ENCODE data around the gene CRHR1. TPM values are rescaled to one million over a fixed set of nuclear protein-coding genes. Genes with fewer than 3 reads are reported as not detected.

The CRHR1 gene
- total RNA-seq, 5 donors from 2014 or later (not counting 1 experiment from before 2014, with no cell fraction given): not detected

DNA sequence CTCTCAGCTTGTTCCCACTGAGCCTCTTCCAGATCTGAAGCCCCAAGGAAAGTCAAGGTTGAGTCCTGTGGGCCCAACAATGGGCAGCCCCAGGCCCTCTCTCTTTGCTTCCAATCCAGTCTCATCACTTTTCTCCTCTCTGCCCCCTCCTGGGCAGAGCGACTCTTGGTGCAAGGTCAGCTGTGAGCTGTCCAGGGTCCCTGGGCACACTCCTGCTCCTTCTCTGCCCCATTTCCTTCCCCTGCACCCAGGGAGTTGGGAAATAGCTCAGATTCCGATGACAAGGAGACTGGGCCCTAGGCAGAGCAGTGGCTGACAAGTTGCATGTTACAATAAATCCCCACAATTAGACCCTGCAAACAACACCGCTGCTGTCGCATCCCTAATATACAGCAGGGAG is 16.1 kb upstream of the CRHR1 start:
- no peak overlapping the region for H3K4me3 Mint-ChIP-seq
- peaks cover 45% of the 10 kb centered on the region in 2 donors for H3K27me3 Mint-ChIP-seq
- CTCF ChIA-PET: no interaction called here
- no peak for ATAC-seq (replicated peaks in 1 of 4)
- WGBS (ENCODE audit: insufficient coverage): 48% methylated on average over 4 of the region's 4 CpGs
- Histone ChIP-seq H3K27ac (ENCODE audit: low read length) (no peak overlapping the region), H3K4me1 (ENCODE audit: control insufficient read depth in 1 of 2, extremely low read depth in 1 of 2, insufficient read depth in 2 of 2, low read length in 2 of 2) (no peaks in the 10 kb centered on the region), H3K36me3 (ENCODE audit: control insufficient read depth in 2 of 2, extremely low read depth in 1 of 2, insufficient read depth in 1 of 2, low read length in 1 of 2) (no peaks in the 10 kb centered on the region), H3K4me3 (ENCODE audit: control insufficient read depth in 1 of 2, extremely low read depth in 1 of 2, low read length in 1 of 2) (no peak overlapping the region), H3K27me3 (replicated peaks in 1 of 2; ENCODE audit: control insufficient read depth in 2 of 2, extremely low read depth in 1 of 2, insufficient read depth in 2 of 2, low read length in 1 of 2) (peaks cover 0 to 52% of the 10 kb centered on the region in 2 experiments), H3K9me3 (no peaks in the 10 kb centered on the region)
- POLR2A ChIA-PET: no interaction called here
- H3K27ac Mint-ChIP-seq: no peak overlapping the region
- no peak for DNase-seq
- H3K9me3 Mint-ChIP-seq: no peaks in the 10 kb centered on the region
- no peaks in the 10 kb centered on the region for H3K36me3 Mint-ChIP-seq
- no peaks in the 10 kb centered on the region for H3K4me1 Mint-ChIP-seq

GRCh38 chr17:45770632-45771270 is 13.4 kb upstream of the CRHR1 start:
- Mint-ChIP-seq H3K27me3 (peaks cover 49 to 50% of the 10 kb centered on the region in 2 donors), H3K27ac (no peak overlapping the region), H3K4me1 (no peaks in the 10 kb centered on the region), H3K9me3 (peaks cover 0 to 2% (median 0%) of the 10 kb centered on the region in 3 donors), H3K36me3 (no peaks in the 10 kb centered on the region), H3K4me3 (no peak overlapping the region)
- H3K4me1 ChIP-seq (ENCODE audit: control insufficient read depth in 1 of 2, extremely low read depth in 1 of 2, insufficient read depth in 2 of 2, low read length in 2 of 2): no peaks in the 10 kb centered on the region
- H3K36me3 ChIP-seq (ENCODE audit: control insufficient read depth in 2 of 2, extremely low read depth in 1 of 2, insufficient read depth in 1 of 2, low read length in 1 of 2): no peaks in the 10 kb centered on the region
- DNase-seq (no peak), ATAC-seq (replicated peaks in 1 of 4) (no peak)
- CTCF ChIA-PET: no interaction called here
- no peaks in the 10 kb centered on the region for H3K9me3 ChIP-seq
- POLR2A ChIA-PET: no interaction called here
- no peak overlapping the region for H3K4me3 ChIP-seq (ENCODE audit: control insufficient read depth in 1 of 2, extremely low read depth in 1 of 2, low read length in 1 of 2)
- H3K27me3 ChIP-seq (replicated peaks in 1 of 2; ENCODE audit: control insufficient read depth in 2 of 2, extremely low read depth in 1 of 2, insufficient read depth in 2 of 2, low read length in 1 of 2): peaks cover 0 to 56% of the 10 kb centered on the region in 2 experiments
- H3K27ac ChIP-seq (ENCODE audit: low read length): no peak overlapping the region
- WGBS (ENCODE audit: insufficient coverage): 26% methylated on average over 2 of the region's 10 CpGs

GRCh38 chr17:45771271-45771959 is 12.7 kb upstream of the CRHR1 start:
- peaks cover 0 to 60% of the 10 kb centered on the region in 2 experiments for H3K27me3 ChIP-seq (replicated peaks in 1 of 2; ENCODE audit: control insufficient read depth in 2 of 2, extremely low read depth in 1 of 2, insufficient read depth in 2 of 2, low read length in 1 of 2)
- peaks cover 48 to 52% of the 10 kb centered on the region in 2 donors for H3K27me3 Mint-ChIP-seq
- ATAC-seq (replicated peaks in 1 of 4): no peak
- H3K9me3 ChIP-seq: no peaks in the 10 kb centered on the region
- WGBS (ENCODE audit: insufficient coverage): 51% methylated on average over 6 of the region's 12 CpGs
- no peak overlapping the region for H3K27ac Mint-ChIP-seq
- no peaks in the 10 kb centered on the region for H3K36me3 ChIP-seq (ENCODE audit: control insufficient read depth in 2 of 2, extremely low read depth in 1 of 2, insufficient read depth in 1 of 2, low read length in 1 of 2)
- POLR2A ChIA-PET: no interaction called here
- no peak overlapping the region for H3K4me3 Mint-ChIP-seq
- H3K9me3 Mint-ChIP-seq: peaks cover 0 to 2% (median 0%) of the 10 kb centered on the region in 3 donors
- no peak for DNase-seq
- H3K27ac ChIP-seq (ENCODE audit: low read length): no peak overlapping the region
- no peak overlapping the region for H3K4me3 ChIP-seq (ENCODE audit: control insufficient read depth in 1 of 2, extremely low read depth in 1 of 2, low read length in 1 of 2)
- no peaks in the 10 kb centered on the region for H3K4me1 ChIP-seq (ENCODE audit: control insufficient read depth in 1 of 2, extremely low read depth in 1 of 2, insufficient read depth in 2 of 2, low read length in 2 of 2)
- H3K4me1 Mint-ChIP-seq: no peaks in the 10 kb centered on the region
- CTCF ChIA-PET: no interaction called here
- H3K36me3 Mint-ChIP-seq: no peaks in the 10 kb centered on the region

DNA sequence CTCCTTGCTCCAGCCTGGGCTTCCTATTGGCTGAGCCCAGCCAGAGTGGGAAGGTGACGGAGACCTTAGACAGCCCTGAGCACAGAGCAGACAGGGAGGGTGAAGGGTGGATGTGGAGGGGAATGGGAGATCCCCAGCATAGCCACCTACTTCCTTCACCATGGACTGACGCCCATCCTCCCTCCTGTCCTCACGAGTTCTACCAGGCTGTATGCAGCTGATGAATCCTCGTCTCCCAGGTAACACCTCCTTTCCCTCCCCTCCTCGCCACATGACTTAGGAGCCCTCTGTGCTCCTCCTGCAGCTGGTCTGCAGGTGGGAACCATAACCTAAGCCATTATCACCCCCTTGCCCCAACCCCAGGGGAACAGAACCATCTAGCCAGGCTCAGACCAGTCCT is 9.0 kb upstream of the CRHR1 start:
- Histone ChIP-seq H3K27me3 (replicated peaks in 1 of 2; ENCODE audit: control insufficient read depth in 2 of 2, extremely low read depth in 1 of 2, insufficient read depth in 2 of 2, low read length in 1 of 2) (peaks cover 1 to 54% of the 10 kb centered on the region in 2 experiments), H3K4me3 (ENCODE audit: control insufficient read depth in 1 of 2, extremely low read depth in 1 of 2, low read length in 1 of 2) (no peak overlapping the region), H3K9me3 (no peaks in the 10 kb centered on the region), H3K4me1 (ENCODE audit: control insufficient read depth in 1 of 2, extremely low read depth in 1 of 2, insufficient read depth in 2 of 2, low read length in 2 of 2) (no peaks in the 10 kb centered on the region), H3K36me3 (ENCODE audit: control insufficient read depth in 2 of 2, extremely low read depth in 1 of 2, insufficient read depth in 1 of 2, low read length in 1 of 2) (no peaks in the 10 kb centered on the region), H3K27ac (ENCODE audit: low read length) (no peak overlapping the region)
- ATAC-seq (replicated peaks in 1 of 4) (peak in 1 of 4 experiments; percentile 66), DNase-seq (no peak)
- WGBS (ENCODE audit: insufficient coverage): 49% methylated on average over 4 of the region's 5 CpGs
- Mint-ChIP-seq H3K4me3 (no peak overlapping the region), H3K9me3 (peaks cover 0 to 2% (median 0%) of the 10 kb centered on the region in 3 donors), H3K27ac (no peak overlapping the region), H3K27me3 (peaks cover 54 to 57% of the 10 kb centered on the region in 2 donors), H3K4me1 (no peaks in the 10 kb centered on the region), H3K36me3 (no peaks in the 10 kb centered on the region)
- ChIA-PET CTCF (no interaction called here), POLR2A (no interaction called here)

DNA sequence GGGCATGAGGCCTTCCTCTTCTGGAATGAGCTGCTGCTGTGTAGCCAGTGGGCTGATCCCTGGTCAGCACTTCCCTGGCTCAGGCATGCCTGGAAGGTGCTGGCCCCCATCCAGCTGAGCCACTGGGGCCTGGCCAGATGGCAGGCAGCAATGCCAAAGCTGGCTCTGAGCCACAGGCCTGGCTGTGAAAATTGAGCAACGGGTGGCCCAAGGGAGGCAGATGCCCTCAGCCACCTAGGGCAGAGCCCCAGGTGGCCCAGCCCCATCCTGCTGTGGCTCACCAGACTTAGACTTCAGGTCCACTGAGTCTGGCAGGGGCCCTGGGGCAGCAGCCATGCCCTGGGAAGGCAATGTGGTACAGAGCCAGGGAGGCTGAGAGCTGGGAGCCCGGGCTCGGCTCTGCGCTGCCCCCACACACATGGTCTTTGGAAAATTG is 8.5 kb upstream of the CRHR1 start:
- no peaks in the 10 kb centered on the region for H3K4me1 ChIP-seq (ENCODE audit: control insufficient read depth in 1 of 2, extremely low read depth in 1 of 2, insufficient read depth in 2 of 2, low read length in 2 of 2)
- no peaks in the 10 kb centered on the region for H3K9me3 ChIP-seq
- no peaks in the 10 kb centered on the region for H3K4me1 Mint-ChIP-seq
- peaks cover 4 to 57% of the 10 kb centered on the region in 2 experiments for H3K27me3 ChIP-seq (replicated peaks in 1 of 2; ENCODE audit: control insufficient read depth in 2 of 2, extremely low read depth in 1 of 2, insufficient read depth in 2 of 2, low read length in 1 of 2)
- H3K9me3 Mint-ChIP-seq: peaks cover 0 to 2% (median 0%) of the 10 kb centered on the region in 3 donors
- POLR2A ChIA-PET: no interaction called here
- no peak overlapping the region for H3K4me3 Mint-ChIP-seq
- ATAC-seq (replicated peaks in 1 of 4) (no peak), DNase-seq (no peak)
- H3K4me3 ChIP-seq (ENCODE audit: control insufficient read depth in 1 of 2, extremely low read depth in 1 of 2, low read length in 1 of 2): no peak overlapping the region
- 67% methylated on average over 4 of the region's 4 CpGs for WGBS (ENCODE audit: insufficient coverage)
- CTCF ChIA-PET: no interaction called here
- H3K27me3 Mint-ChIP-seq: peaks cover 54 to 57% of the 10 kb centered on the region in 2 donors
- H3K36me3 Mint-ChIP-seq: no peaks in the 10 kb centered on the region
- H3K36me3 ChIP-seq (ENCODE audit: control insufficient read depth in 2 of 2, extremely low read depth in 1 of 2, insufficient read depth in 1 of 2, low read length in 1 of 2): no peaks in the 10 kb centered on the region
- no peak overlapping the region for H3K27ac Mint-ChIP-seq
- H3K27ac ChIP-seq (ENCODE audit: low read length): no peak overlapping the region

DNA sequence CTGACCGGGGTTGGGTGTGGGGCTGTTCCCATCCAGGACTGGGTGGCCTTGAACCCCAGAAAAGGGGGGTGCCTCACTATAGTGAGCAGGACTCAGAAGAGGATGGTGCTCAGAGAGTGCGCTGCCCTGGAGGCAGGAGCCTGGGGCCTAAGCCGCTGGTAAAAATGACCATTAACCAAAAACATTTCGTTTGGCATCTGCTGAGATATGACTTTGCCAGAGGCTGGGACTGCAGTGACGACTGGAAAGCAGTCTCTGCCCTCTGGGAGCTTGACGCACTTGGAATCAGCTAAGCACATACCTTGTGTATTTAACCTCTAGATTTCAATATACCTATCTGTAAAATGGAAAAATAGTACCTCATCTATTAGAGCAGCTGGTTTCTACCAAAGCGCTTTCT is 7.2 kb upstream of the CRHR1 start:
- 54% methylated on average over 5 of the region's 7 CpGs for WGBS (ENCODE audit: insufficient coverage)
- Mint-ChIP-seq H3K27ac (no peak overlapping the region), H3K4me1 (no peaks in the 10 kb centered on the region), H3K4me3 (no peak overlapping the region), H3K27me3 (peaks cover 55 to 65% of the 10 kb centered on the region in 2 donors), H3K36me3 (no peaks in the 10 kb centered on the region), H3K9me3 (peaks cover 0 to 2% (median 0%) of the 10 kb centered on the region in 3 donors)
- Histone ChIP-seq H3K27me3 (replicated peaks in 1 of 2; ENCODE audit: control insufficient read depth in 2 of 2, extremely low read depth in 1 of 2, insufficient read depth in 2 of 2, low read length in 1 of 2) (peaks cover 4 to 55% of the 10 kb centered on the region in 2 experiments), H3K27ac (ENCODE audit: low read length) (no peak overlapping the region), H3K9me3 (no peaks in the 10 kb centered on the region), H3K4me3 (ENCODE audit: control insufficient read depth in 1 of 2, extremely low read depth in 1 of 2, low read length in 1 of 2) (no peak overlapping the region), H3K4me1 (ENCODE audit: control insufficient read depth in 1 of 2, extremely low read depth in 1 of 2, insufficient read depth in 2 of 2, low read length in 2 of 2) (no peaks in the 10 kb centered on the region), H3K36me3 (ENCODE audit: control insufficient read depth in 2 of 2, extremely low read depth in 1 of 2, insufficient read depth in 1 of 2, low read length in 1 of 2) (no peaks in the 10 kb centered on the region)
- CTCF ChIA-PET: no interaction called here
- ATAC-seq (replicated peaks in 1 of 4) (no peak), DNase-seq (no peak)
- POLR2A ChIA-PET: no interaction called here
